Measurements from ENCODE around the gene SAMD9L.
"Not testable (repeated sequence)": the region's sequence is repeated elsewhere in the genome, so short reads cannot be mapped to it uniquely, and the experiment has no call there.

SAMD9L gene

DNA sequence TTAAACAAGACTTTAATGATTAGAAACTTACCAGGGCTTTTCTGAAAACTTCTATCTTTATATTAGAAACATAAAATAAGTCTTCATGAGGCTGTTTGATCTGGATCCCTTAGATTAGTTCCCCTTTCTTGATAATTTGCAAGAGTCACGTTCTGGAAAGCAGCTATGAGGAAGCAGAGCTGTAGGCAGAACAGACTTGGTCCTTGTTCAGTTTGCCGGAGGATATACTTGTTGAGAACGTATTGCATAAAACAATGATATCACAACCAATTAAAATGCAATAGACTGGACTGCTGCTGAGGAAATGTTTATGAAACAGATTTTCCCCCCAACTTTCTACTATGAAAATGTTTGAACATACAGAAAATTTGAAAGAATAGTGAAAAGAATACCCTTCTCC lies 2.8 kb downstream of the SAMD9L start:
- Histone ChIP-seq H3K36me3 (ENCODE audit: insufficient read depth, low read length) (peaks cover 16% of the 10 kb centered on the region), H3K4me2 (ENCODE audit: low read length) (no peak overlapping the region), H3K4me1 (ENCODE audit: control insufficient read depth, insufficient read depth, low read length) (peaks cover 32% of the 10 kb centered on the region), H3K9ac (ENCODE audit: low read depth, low read length) (no peak overlapping the region), H3K9me3 (replicated peaks; ENCODE audit: low read length) (no peaks in the 10 kb centered on the region), H3K4me3 (ENCODE audit: low read length) (no peak overlapping the region), H3K27me3 (ENCODE audit: control insufficient read depth, insufficient read depth, low read length) (no peaks in the 10 kb centered on the region)

DNA sequence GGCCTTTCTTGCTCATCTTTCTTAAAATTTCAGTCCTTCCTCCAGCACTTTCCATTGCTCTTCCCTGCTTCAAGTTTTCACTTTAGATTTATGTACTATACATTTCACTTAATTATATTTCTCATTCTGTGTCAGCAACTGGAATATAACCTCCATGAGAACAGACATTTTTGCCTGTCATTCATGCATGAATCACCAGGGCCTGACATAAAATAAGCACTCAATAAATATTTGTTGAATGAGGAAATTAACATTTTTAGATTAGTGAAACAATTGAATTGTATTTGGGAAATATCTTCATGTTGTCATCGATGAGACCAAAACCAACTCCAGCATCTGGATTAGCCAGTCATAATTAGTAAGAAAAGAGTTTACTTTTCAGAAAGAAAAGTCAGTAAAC lies 6.1 kb downstream of the SAMD9L start:
- Histone ChIP-seq H3K4me2 (ENCODE audit: low read length) (no peak overlapping the region), H3K9me3 (replicated peaks; ENCODE audit: low read length) (no peaks in the 10 kb centered on the region), H3K4me1 (ENCODE audit: control insufficient read depth, insufficient read depth, low read length) (peaks cover 19% of the 10 kb centered on the region), H3K27me3 (ENCODE audit: control insufficient read depth, insufficient read depth, low read length) (no peaks in the 10 kb centered on the region), H3K4me3 (ENCODE audit: low read length) (no peak overlapping the region), H3K9ac (ENCODE audit: low read depth, low read length) (peak overlapping the region; percentile 29), H3K36me3 (ENCODE audit: insufficient read depth, low read length) (peaks cover 23% of the 10 kb centered on the region)

DNA sequence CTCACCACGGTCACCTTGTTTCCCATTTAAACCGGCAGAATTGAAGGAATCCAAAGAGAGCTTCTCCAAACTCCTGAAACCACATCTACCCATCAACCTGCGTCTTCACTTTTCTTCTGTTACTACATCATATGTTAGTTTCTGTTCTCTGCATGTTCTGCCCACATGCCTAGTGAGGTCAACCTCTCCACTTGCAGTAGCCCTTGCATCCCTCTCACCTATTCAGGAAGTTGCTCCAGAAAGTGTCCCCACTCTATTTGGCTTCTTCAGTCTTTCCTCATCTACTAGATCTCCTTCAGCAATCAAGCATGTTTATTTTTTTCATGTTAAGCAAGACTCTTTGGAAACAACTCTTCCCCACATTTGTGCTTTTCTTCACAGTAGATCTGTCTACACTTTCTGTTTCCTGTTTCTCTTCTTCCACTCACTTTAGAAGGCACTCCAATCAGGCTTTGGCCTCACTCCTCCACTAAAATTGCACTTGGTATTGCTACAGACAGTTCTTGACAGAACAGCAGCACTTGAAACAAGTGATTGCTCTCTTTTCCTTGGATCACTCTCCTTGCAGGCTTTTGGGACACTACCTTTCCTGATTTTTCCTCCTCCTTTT lies 7.5 kb downstream of the SAMD9L start:
- H3K9ac ChIP-seq (ENCODE audit: low read depth, low read length), result no peak overlapping the region
- no peak overlapping the region for H3K4me2 ChIP-seq (ENCODE audit: low read length)
- H3K36me3 ChIP-seq (ENCODE audit: insufficient read depth, low read length), result peaks cover 26% of the 10 kb centered on the region
- no peaks in the 10 kb centered on the region for H3K9me3 ChIP-seq (replicated peaks; ENCODE audit: low read length)
- H3K27me3 ChIP-seq (ENCODE audit: control insufficient read depth, insufficient read depth, low read length), result no peaks in the 10 kb centered on the region
- H3K4me3 ChIP-seq (ENCODE audit: low read length), result no peak overlapping the region
- peaks cover 12% of the 10 kb centered on the region for H3K4me1 ChIP-seq (ENCODE audit: control insufficient read depth, insufficient read depth, low read length)

DNA sequence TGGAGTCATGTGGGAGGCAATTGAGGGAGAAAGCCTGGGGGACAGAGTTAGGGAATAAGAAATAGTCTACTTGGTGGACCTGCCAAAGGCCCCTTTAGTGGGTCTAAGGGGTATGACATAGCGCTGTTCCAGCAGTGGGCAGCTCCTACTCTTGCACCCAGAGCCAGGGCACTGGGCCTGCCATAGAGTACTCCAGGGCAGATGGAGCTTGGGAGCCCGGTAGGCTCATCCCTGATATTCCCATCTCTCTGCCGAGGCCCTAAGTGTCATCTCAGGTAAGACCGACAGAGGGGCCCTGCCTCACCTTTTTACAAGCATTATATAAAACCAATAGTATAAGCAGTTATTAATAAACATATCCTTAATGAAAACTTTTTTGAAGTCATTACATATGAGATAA lies 9.6 kb downstream of the SAMD9L start:
- no peak overlapping the region for H3K4me3 ChIP-seq (ENCODE audit: low read length)
- peaks cover 32% of the 10 kb centered on the region for H3K36me3 ChIP-seq (ENCODE audit: insufficient read depth, low read length)
- H3K9ac ChIP-seq (ENCODE audit: low read depth, low read length), result no peak overlapping the region
- H3K9me3 ChIP-seq (replicated peaks; ENCODE audit: low read length), result no peaks in the 10 kb centered on the region
- no peak overlapping the region for H3K4me2 ChIP-seq (ENCODE audit: low read length)
- peaks cover 12% of the 10 kb centered on the region for H3K4me1 ChIP-seq (ENCODE audit: control insufficient read depth, insufficient read depth, low read length)
- H3K27me3 ChIP-seq (ENCODE audit: control insufficient read depth, insufficient read depth, low read length), result no peaks in the 10 kb centered on the region

DNA sequence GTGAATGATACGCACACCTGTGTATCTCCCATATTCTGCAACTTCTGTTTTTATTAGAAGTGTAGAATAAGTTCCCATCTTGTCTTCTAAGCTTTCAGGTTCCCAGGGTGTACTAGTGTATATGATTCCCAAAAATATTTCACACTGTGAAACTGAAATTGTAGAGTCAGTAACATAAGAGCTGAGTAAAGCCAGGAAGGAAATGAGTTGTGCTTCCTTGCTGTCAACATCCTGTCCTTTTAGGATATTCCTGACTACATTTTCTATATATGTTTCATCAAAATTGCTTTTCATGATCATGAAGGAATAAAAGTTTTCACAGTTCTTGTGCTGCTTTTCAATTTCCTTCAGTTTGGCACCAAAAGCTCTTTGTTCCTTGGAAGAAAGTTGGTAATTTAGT lies 15.2 kb downstream of the SAMD9L start:
- H3K27me3 ChIP-seq (ENCODE audit: control insufficient read depth, insufficient read depth, low read length), result no peaks in the 10 kb centered on the region
- H3K4me3 ChIP-seq (ENCODE audit: low read length), result no peak overlapping the region
- H3K4me1 ChIP-seq (ENCODE audit: control insufficient read depth, insufficient read depth, low read length), result no peaks in the 10 kb centered on the region
- H3K9ac ChIP-seq (ENCODE audit: low read depth, low read length), result no peak overlapping the region
- H3K9me3 ChIP-seq (replicated peaks; ENCODE audit: low read length), result peaks cover 4% of the 10 kb centered on the region
- no peak overlapping the region for H3K4me2 ChIP-seq (ENCODE audit: low read length)
- H3K36me3 ChIP-seq (ENCODE audit: insufficient read depth, low read length), result peaks cover 18% of the 10 kb centered on the region

DNA sequence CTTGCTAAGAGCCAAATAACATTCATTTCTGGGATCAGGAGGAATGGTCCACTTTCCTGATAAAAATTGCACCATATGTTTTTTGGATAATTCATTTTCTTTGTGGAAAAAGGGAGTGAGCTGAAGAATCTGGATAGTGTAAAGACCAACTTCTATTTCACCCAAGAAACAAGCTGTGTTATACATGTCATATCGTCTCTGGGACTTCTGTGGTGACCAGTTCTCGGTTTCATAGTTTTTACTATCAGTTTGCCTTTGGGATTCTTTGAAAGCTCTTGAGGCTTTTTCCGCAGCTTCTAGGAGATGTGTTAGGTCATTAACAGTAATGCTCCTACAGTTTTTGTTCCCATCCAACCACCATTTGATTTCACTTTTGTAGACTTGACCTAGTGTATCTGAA lies 16.0 kb downstream of the SAMD9L start:
- no peaks in the 10 kb centered on the region for H3K4me1 ChIP-seq (ENCODE audit: control insufficient read depth, insufficient read depth, low read length)
- no peak overlapping the region for H3K4me2 ChIP-seq (ENCODE audit: low read length)
- no peak overlapping the region for H3K9ac ChIP-seq (ENCODE audit: low read depth, low read length)
- peaks cover 4% of the 10 kb centered on the region for H3K9me3 ChIP-seq (replicated peaks; ENCODE audit: low read length)
- peaks cover 16% of the 10 kb centered on the region for H3K36me3 ChIP-seq (ENCODE audit: insufficient read depth, low read length)
- H3K27me3 ChIP-seq (ENCODE audit: control insufficient read depth, insufficient read depth, low read length), result no peaks in the 10 kb centered on the region
- H3K4me3 ChIP-seq (ENCODE audit: low read length), result no peak overlapping the region

DNA sequence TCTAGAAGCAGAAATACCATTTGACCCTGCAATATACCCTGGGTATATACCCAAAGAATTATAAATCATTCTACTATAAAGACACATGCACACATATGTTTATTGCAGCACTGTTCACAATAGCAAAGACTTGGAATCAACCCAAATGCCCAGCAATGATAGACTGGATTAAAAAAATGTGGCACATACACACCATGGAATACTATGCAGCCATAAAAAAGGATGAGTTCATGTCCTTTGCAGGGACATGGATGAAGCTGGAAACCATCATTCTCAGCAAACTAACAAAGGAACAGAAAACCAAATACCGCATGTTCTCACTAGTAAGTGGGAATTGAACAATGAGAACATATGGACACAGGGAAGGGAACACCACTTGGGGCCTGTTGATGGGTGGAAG lies 21.2 kb downstream of the SAMD9L start:
- not testable (repeated sequence) for H3K27me3 ChIP-seq (ENCODE audit: control insufficient read depth, insufficient read depth, low read length); H3K9me3 ChIP-seq (replicated peaks; ENCODE audit: low read length); H3K4me2 ChIP-seq (ENCODE audit: low read length); H3K9ac ChIP-seq (ENCODE audit: low read depth, low read length); H3K36me3 ChIP-seq (ENCODE audit: insufficient read depth, low read length); H3K4me1 ChIP-seq (ENCODE audit: control insufficient read depth, insufficient read depth, low read length); H3K4me3 ChIP-seq (ENCODE audit: low read length)

DNA sequence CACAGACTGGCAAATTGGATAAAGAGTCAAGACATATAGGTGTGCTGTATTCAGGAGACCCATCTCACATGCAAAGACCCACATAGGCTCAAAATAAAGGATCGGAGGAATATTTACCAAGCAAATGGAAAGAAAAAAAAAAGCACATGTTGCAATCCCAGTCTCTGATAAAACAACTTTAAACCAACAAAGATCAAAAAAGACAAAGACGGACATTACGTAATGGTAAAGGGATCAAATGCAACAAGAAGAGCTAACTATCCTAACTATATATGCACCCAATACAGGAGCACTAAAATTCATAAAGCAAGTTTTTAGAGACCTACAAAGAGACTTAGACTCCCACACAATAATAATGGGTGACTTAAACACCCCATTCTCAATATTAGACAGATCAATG lies 24.7 kb downstream of the SAMD9L start:
- H3K27me3 ChIP-seq (ENCODE audit: control insufficient read depth, insufficient read depth, low read length); H3K9ac ChIP-seq (ENCODE audit: low read depth, low read length); H3K4me3 ChIP-seq (ENCODE audit: low read length); H3K9me3 ChIP-seq (replicated peaks; ENCODE audit: low read length); H3K4me2 ChIP-seq (ENCODE audit: low read length); H3K4me1 ChIP-seq (ENCODE audit: control insufficient read depth, insufficient read depth, low read length); H3K36me3 ChIP-seq (ENCODE audit: insufficient read depth, low read length): not testable (repeated sequence)

DNA sequence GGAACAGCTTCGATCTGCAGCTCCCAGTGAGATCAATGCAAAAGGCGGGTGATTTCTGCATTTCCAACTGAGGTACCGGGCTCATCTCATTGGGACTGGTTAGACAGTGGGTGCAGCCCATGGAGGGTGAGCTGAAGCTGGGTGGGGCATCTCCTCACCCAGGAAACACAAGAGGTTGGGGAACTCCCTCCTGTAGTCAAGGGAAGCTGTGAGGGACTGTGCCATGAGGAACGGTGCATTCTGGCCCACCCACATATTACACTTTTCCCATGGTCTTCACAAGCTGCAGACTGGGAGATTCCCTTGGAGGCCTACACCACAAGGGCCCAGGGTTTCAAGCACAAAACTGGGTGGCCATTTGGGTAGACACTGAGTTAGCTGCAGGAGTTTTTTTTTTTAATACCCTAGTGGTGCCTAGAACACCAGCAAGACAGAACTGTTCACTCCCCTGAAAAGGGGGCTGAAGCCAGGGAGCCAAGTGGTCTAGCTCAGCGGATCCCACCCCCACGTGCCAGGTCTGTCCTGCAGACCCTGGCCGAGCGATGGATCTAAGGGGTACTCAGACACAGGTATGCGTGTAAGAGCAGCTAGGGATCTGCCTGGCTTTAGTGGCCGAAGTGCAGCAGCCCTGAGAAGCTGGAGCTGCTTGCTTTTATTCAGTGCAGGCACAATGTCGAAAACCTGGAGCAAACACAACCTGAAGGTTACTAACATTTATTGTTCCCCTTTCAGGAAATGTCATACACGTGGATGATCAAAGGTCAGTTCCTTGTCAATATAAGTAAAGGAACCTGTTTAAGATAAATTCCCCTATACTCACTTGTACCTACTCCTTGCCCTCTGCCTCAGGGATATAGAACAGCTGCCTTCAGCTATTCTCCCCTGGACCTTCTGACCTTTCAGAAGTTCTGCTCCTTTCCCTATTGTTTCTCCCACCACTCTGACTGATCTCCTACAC lies 27.3 kb downstream of the SAMD9L start:
- H3K4me3 ChIP-seq (ENCODE audit: low read length), result no peak overlapping the region
- H3K4me2 ChIP-seq (ENCODE audit: low read length), result no peak overlapping the region
- H3K9ac ChIP-seq (ENCODE audit: low read depth, low read length), result no peak overlapping the region
- H3K27me3 ChIP-seq (ENCODE audit: control insufficient read depth, insufficient read depth, low read length), result no peaks in the 10 kb centered on the region
- H3K4me1 ChIP-seq (ENCODE audit: control insufficient read depth, insufficient read depth, low read length), result peaks cover 28% of the 10 kb centered on the region
- H3K36me3 ChIP-seq (ENCODE audit: insufficient read depth, low read length), result no peaks in the 10 kb centered on the region
- H3K9me3 ChIP-seq (replicated peaks; ENCODE audit: low read length), result no peaks in the 10 kb centered on the region

DNA sequence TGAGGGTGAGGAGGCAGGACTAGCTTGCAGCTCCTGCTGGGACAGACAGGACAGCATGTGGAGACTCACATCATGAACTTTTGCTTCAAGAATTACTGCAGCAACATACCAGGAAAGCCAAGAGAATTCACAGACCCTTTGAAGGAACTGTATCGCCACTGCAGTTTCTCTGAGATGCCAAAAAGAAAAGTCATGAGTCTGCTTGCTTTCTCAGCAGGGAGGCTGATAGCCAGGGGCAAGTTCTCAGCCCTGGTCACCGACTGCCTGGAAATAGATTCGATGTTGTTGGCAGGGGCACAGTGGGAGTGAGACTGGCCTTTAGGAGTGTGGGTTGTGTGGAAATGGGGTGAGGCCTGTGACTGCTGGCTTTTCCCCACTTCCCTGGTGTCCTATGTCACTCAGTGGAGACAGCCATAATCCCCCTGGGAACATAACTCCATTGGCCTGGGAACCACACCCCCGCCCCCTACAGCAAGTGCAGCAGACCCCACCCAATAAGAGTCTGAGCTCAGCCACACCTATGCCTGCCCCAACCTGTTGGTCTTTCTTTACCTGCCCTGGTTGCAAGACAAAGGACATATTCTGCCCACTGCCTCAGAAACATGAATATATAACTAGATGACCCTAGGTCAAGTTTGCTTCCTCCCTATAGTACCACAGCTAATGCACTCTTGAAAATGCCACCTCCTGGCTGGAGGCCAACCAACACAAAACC lies 28.8 kb downstream of the SAMD9L start:
- no peaks in the 10 kb centered on the region for H3K36me3 ChIP-seq (ENCODE audit: insufficient read depth, low read length)
- no peak overlapping the region for H3K9ac ChIP-seq (ENCODE audit: low read depth, low read length)
- no peak overlapping the region for H3K4me3 ChIP-seq (ENCODE audit: low read length)
- H3K4me2 ChIP-seq (ENCODE audit: low read length), result peak overlapping the region; percentile 17
- H3K9me3 ChIP-seq (replicated peaks; ENCODE audit: low read length), result no peaks in the 10 kb centered on the region
- no peaks in the 10 kb centered on the region for H3K27me3 ChIP-seq (ENCODE audit: control insufficient read depth, insufficient read depth, low read length)
- H3K4me1 ChIP-seq (ENCODE audit: control insufficient read depth, insufficient read depth, low read length), result peaks cover 38% of the 10 kb centered on the region

DNA sequence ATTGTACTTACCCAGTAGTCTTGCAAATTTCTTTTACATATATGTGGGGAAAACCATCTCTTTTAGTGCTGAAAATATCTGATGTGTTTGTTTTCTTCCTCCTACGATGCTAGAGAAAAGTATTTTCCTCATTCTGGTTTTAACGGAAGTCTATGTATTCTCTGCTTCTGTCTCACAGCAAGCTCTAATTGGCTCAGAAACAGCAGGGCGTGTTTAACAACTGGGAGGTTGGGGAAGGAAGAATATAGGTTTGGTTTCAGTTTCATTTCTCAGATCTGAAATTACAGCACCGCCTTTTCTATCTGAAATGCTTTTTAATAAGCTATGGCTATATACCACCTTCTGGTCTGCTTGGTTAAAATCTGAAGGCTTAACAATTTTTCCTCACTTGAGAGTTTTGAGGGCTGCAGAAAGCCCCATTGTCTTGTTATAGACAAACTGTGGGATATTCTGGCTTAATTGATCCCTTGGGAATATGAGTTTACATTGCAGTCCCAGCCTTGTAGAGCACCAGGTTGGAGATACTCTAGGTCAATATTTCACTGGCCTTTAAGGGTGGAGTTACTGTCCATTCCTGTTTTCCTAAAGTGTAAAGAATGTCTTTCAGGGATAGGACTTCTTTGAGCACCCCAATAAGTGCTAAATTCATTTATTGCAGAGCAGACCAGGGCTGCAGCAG lies 30.2 kb downstream of the SAMD9L start, which contains the start of gene SAMD9:
Gene SAMD9 (minus strand): TSS at position 128 of the 679 bp plus-strand sequence. CDS start 11,882 bp downstream, outside the sequence.
- Histone ChIP-seq H3K36me3 (ENCODE audit: insufficient read depth, low read length) (no peaks in the 10 kb centered on the region), H3K4me3 (ENCODE audit: low read length) (peak within 1 kb of the TSS; percentile 71), H3K9me3 (replicated peaks; ENCODE audit: low read length) (no peaks in the 10 kb centered on the region), H3K4me2 (ENCODE audit: low read length) (peak within 1 kb of the TSS; percentile 74), H3K9ac (ENCODE audit: low read depth, low read length) (peak within 1 kb of the TSS; percentile 77), H3K4me1 (ENCODE audit: control insufficient read depth, insufficient read depth, low read length) (peaks cover 38% of the 10 kb centered on the region), H3K27me3 (ENCODE audit: control insufficient read depth, insufficient read depth, low read length) (no peaks in the 10 kb centered on the region)

All from skeletal muscle satellite cell (primary cell).